Measurements from ENCODE around the gene OST4. TPM values are rescaled to one million over a fixed set of nuclear protein-coding genes. Genes with fewer than 3 reads are reported as not detected.

Gene OST4
- polyA plus RNA-seq, 1 donor (not counting 4 experiments of a cell fraction or from before 2014, with no cell fraction given): 393 TPM

DNA sequence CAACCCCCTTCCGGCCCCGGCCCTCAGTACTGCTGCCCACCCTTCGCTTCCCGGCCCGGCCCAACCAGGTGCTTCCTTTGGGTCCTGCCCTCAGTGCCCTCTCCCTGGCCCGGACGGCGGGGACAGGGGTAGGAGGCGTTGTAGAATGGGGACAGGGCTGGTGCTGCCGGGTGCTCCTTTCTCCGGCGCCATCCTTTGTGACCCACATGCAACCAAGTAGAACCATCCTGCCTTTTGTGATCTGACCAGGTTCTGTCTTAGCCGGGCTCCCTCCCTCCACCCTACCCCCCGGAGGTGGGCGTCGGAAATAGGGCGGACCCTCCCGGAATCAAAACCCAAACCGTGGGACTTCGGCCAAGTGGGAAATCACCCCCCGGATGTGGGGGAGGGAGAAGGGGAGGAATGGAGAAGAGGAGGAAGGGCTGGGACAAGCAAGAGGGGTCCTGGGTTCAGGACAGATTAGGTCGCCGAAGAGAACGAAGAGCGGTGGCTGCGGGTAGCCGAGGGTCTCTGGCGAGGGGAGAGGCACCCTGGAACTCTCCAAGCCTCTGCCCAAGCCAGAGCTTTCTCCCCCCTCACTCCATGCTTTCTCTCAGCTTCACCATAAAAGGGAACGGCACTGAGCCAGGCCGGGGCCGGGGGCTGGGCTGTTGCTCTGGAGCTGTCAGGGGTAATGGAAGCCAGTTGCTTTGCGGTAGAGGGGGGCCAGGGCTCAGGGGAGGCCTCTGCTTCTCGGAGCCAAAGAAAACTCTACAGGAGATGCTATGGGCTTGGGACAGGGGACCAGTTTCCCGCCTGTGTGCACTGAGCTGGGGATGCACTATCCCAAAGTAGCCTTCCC is 756 bp upstream of the OST4 start:
- dilution Hi-C loops (cut with MboI; ENCODE audit: extremely low pct_ligation_motif_present, low sequenced_read_pairs): no loop called here

DNA sequence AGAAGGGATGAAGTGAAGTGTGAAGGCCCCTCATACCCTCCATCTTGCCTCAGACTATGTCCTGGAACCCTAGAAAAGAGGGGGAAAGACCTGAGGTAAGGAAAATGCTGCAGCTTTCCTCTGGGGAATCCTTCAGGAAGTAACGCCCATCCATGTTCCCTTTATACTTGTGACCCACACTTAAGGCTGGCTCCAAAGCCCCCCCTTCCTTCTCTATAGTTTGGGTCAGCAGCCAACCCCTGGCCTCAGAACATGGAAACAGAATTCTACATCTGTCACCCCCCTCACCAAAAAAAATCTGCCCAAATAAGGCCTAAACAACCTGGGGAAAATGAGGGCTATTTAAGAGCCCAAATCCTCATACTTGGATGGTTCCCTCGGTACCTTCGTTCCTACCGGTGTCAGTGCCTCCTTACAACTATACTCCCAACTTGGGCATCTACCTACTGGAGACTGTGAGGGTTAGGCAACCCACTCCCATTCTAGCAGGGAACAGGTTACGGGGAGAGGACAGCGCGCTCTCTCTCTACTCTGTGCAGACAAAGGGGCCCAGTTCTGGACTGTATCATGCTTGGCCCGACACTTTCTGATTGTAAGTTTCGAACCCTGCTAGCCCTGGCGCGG is 689 bp downstream of the OST4 start:
- H3K4me1 ChIP-seq (ENCODE audit: control insufficient read depth, extremely low read depth, insufficient read depth, low read length): peaks cover 17% of the 10 kb centered on the region
- dilution Hi-C loops (cut with MboI; ENCODE audit: extremely low pct_ligation_motif_present, low sequenced_read_pairs): no loop called here
- FAIRE-seq (no peak), DNase-seq (ENCODE audit: low read depth, low spot score) (no peak)
- peaks cover 34% of the 10 kb centered on the region for H3K79me2 ChIP-seq (ENCODE audit: control insufficient read depth, insufficient read depth, low read length)
- no peaks in the 10 kb centered on the region for H3K9me1 ChIP-seq (ENCODE audit: control insufficient read depth, extremely low read depth, insufficient read depth, low read length)
- TF ChIP-seq, protein P1, sequence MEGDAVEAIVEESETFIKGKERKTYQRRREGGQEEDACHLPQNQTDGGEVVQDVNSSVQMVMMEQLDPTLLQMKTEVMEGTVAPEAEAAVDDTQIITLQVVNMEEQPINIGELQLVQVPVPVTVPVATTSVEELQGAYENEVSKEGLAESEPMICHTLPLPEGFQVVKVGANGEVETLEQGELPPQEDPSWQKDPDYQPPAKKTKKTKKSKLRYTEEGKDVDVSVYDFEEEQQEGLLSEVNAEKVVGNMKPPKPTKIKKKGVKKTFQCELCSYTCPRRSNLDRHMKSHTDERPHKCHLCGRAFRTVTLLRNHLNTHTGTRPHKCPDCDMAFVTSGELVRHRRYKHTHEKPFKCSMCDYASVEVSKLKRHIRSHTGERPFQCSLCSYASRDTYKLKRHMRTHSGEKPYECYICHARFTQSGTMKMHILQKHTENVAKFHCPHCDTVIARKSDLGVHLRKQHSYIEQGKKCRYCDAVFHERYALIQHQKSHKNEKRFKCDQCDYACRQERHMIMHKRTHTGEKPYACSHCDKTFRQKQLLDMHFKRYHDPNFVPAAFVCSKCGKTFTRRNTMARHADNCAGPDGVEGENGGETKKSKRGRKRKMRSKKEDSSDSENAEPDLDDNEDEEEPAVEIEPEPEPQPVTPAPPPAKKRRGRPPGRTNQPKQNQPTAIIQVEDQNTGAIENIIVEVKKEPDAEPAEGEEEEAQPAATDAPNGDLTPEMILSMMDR (optimal IDR thresholded peaks at IDR 0.05 in 1 of 3, IDR thresholded peaks at IDR 0.05 in 1 of 3, conservative IDR thresholded peaks at IDR 0.05 in 1 of 3; ENCODE audit: extremely low read depth in 1 of 3, insufficient read depth in 2 of 3, low read length in 3 of 3): no peak
- TF ChIP-seq EZH2 (IDR thresholded peaks at IDR 0.05; ENCODE audit: low read length): no peak
- peak overlapping the region; percentile 94 for H3K4me2 ChIP-seq (ENCODE audit: control insufficient read depth, extremely low read depth, insufficient read depth, low read depth, low read length)
- peak overlapping the region; percentile 92 for H3K9ac ChIP-seq (ENCODE audit: control insufficient read depth, extremely low read depth, insufficient read depth, low read length)
- no peaks in the 10 kb centered on the region for H3K27me3 ChIP-seq (ENCODE audit: control insufficient read depth, extremely low read depth, insufficient read depth, low read length)
- no peaks in the 10 kb centered on the region for H4K20me1 ChIP-seq (ENCODE audit: control insufficient read depth, extremely low read depth, insufficient read depth, low read length)
- H3K4me3 ChIP-seq (ENCODE audit: control insufficient read depth in 2 of 3, extremely low read depth in 1 of 3, insufficient read depth in 2 of 3, low read depth in 1 of 3, low read length in 3 of 3): peak overlapping the region; percentile 95 to 97 (median 95)
- peaks cover 11 to 27% of the 10 kb centered on the region in 2 experiments for H3K36me3 ChIP-seq (ENCODE audit: control insufficient read depth in 2 of 2, extremely low read depth in 1 of 2, insufficient read depth in 2 of 2, low read length in 2 of 2)
- no peaks in the 10 kb centered on the region for H3K9me3 ChIP-seq (ENCODE audit: control insufficient read depth, low read depth, low read length)
- peak overlapping the region; percentile 85 for H3K27ac ChIP-seq (ENCODE audit: control insufficient read depth, insufficient read depth, low read length)
- H2AFZ ChIP-seq (ENCODE audit: control insufficient read depth, low read length): peak overlapping the region; percentile 85

More for the DNA sequence above, 756 bp upstream of the OST4 start:
- Histone ChIP-seq H3K36me3 (ENCODE audit: control insufficient read depth in 2 of 2, extremely low read depth in 1 of 2, insufficient read depth in 2 of 2, low read length in 2 of 2) (peaks cover 11 to 27% of the 10 kb centered on the region in 2 experiments), H3K9me1 (ENCODE audit: control insufficient read depth, extremely low read depth, insufficient read depth, low read length) (no peaks in the 10 kb centered on the region), H3K79me2 (ENCODE audit: control insufficient read depth, insufficient read depth, low read length) (peaks cover 34% of the 10 kb centered on the region), H4K20me1 (ENCODE audit: control insufficient read depth, extremely low read depth, insufficient read depth, low read length) (no peaks in the 10 kb centered on the region), H3K4me1 (ENCODE audit: control insufficient read depth, extremely low read depth, insufficient read depth, low read length) (peaks cover 17% of the 10 kb centered on the region), H3K9ac (ENCODE audit: control insufficient read depth, extremely low read depth, insufficient read depth, low read length) (peak overlapping the region; percentile 64), H3K4me2 (ENCODE audit: control insufficient read depth, extremely low read depth, insufficient read depth, low read depth, low read length) (peak overlapping the region; percentile 72), H3K27ac (ENCODE audit: control insufficient read depth, insufficient read depth, low read length) (no peak overlapping the region), H3K27me3 (ENCODE audit: control insufficient read depth, extremely low read depth, insufficient read depth, low read length) (no peaks in the 10 kb centered on the region), H2AFZ (ENCODE audit: control insufficient read depth, low read length) (peak overlapping the region; percentile 66), H3K9me3 (ENCODE audit: control insufficient read depth, low read depth, low read length) (no peaks in the 10 kb centered on the region), H3K4me3 (ENCODE audit: control insufficient read depth in 2 of 3, extremely low read depth in 1 of 3, insufficient read depth in 2 of 3, low read depth in 1 of 3, low read length in 3 of 3) (peak overlapping the region; percentile 76 to 97 (median 95))
- DNase-seq (ENCODE audit: low read depth, low spot score): no peak
- no peak for TF ChIP-seq EZH2 (IDR thresholded peaks at IDR 0.05; ENCODE audit: low read length)
- TF ChIP-seq, protein P1 (optimal IDR thresholded peaks at IDR 0.05 in 1 of 3, IDR thresholded peaks at IDR 0.05 in 1 of 3, conservative IDR thresholded peaks at IDR 0.05 in 1 of 3; ENCODE audit: extremely low read depth in 1 of 3, insufficient read depth in 2 of 3, low read length in 3 of 3): no peak
- no peak for FAIRE-seq
